Rectal smooth muscle tissue (tissue), 1 donor: ENCODE measurements around the gene ANKRD18A.
"Not testable (repeated sequence)": the region's sequence is repeated elsewhere in the genome, so short reads cannot be mapped to it uniquely, and the experiment has no call there.

ENCODE experiments used
- H3K27ac ChIP-seq: one replicate; pipeline ENCODE4 v1.7.0; 2013; ENCODE audit warnings: low read depth, low read length, inconsistent platforms
- H3K27me3 ChIP-seq: one replicate; pipeline ENCODE4 v1.7.0; 2013; ENCODE audit warnings: low read length; ENCODE audit not compliant: control insufficient read depth, insufficient read depth
- H3K36me3 ChIP-seq: one replicate; pipeline ENCODE4 v1.7.0; 2013; ENCODE audit warnings: low read length; ENCODE audit not compliant: control insufficient read depth, insufficient read depth
- H3K4me1 ChIP-seq: one replicate; pipeline ENCODE4 v1.7.0; 2013; ENCODE audit warnings: low read length; ENCODE audit not compliant: control insufficient read depth, insufficient read depth
- H3K4me3 ChIP-seq: one replicate; pipeline ENCODE4 v1.7.0; 2013; ENCODE audit warnings: low read length
- H3K9ac ChIP-seq: one replicate; pipeline ENCODE4 v1.7.0; 2013; ENCODE audit warnings: low read length

The ANKRD18A gene

GRCh38 chr9:38557746-38558145, 62.6 kb downstream of the ANKRD18A start:
- H3K27me3 ChIP-seq, H3K9ac ChIP-seq, H3K27ac ChIP-seq, H3K36me3 ChIP-seq, H3K4me3 ChIP-seq, H3K4me1 ChIP-seq: not testable (repeated sequence)

GRCh38 chr9:38554966-38555365, 65.4 kb downstream of the ANKRD18A start:
- not testable (repeated sequence) for H3K27me3 ChIP-seq, H3K36me3 ChIP-seq, H3K9ac ChIP-seq, H3K4me1 ChIP-seq, H3K4me3 ChIP-seq, H3K27ac ChIP-seq

- H3K27ac ChIP-seq, H3K36me3 ChIP-seq, H3K4me1 ChIP-seq, H3K27me3 ChIP-seq, H3K9ac ChIP-seq, H3K4me3 ChIP-seq: not testable (repeated sequence)
These were observed 67.4 kb downstream of the ANKRD18A start for GRCh38 chr9:38553019-38553418.

- not testable (repeated sequence) for H3K27me3 ChIP-seq, H3K4me1 ChIP-seq, H3K4me3 ChIP-seq, H3K36me3 ChIP-seq, H3K27ac ChIP-seq, H3K9ac ChIP-seq
These were observed 73.8 kb downstream of the ANKRD18A start for GRCh38 chr9:38546497-38547163.

- not testable (repeated sequence) for H3K4me1 ChIP-seq, H3K27ac ChIP-seq, H3K36me3 ChIP-seq, H3K9ac ChIP-seq, H3K4me3 ChIP-seq, H3K27me3 ChIP-seq
These were observed 79.9 kb downstream of the ANKRD18A start for GRCh38 chr9:38540535-38540934.

GRCh38 chr9:38529317-38529716, 91.1 kb downstream of the ANKRD18A start:
- Histone ChIP-seq H3K36me3 (no peaks in the 10 kb centered on the region), H3K27me3 (no peaks in the 10 kb centered on the region), H3K4me3 (no peak overlapping the region), H3K27ac (no peak overlapping the region), H3K4me1 (no peaks in the 10 kb centered on the region), H3K9ac (no peak overlapping the region)

- Histone ChIP-seq H3K27ac (no peak overlapping the region), H3K4me1 (no peaks in the 10 kb centered on the region), H3K27me3 (no peaks in the 10 kb centered on the region), H3K36me3 (no peaks in the 10 kb centered on the region), H3K9ac (no peak overlapping the region), H3K4me3 (no peak overlapping the region)
These were observed 92.9 kb downstream of the ANKRD18A start for GRCh38 chr9:38527503-38527902.

GRCh38 chr9:38526591-38526990, 93.8 kb downstream of the ANKRD18A start:
- Histone ChIP-seq H3K36me3 (no peaks in the 10 kb centered on the region), H3K4me3 (no peak overlapping the region), H3K27me3 (no peaks in the 10 kb centered on the region), H3K27ac (no peak overlapping the region), H3K4me1 (no peaks in the 10 kb centered on the region), H3K9ac (no peak overlapping the region)

- Histone ChIP-seq H3K4me3 (no peak overlapping the region), H3K27me3 (no peaks in the 10 kb centered on the region), H3K9ac (no peak overlapping the region), H3K4me1 (no peaks in the 10 kb centered on the region), H3K27ac (no peak overlapping the region), H3K36me3 (no peaks in the 10 kb centered on the region)
These were observed 97.3 kb downstream of the ANKRD18A start for GRCh38 chr9:38523121-38523520.

- Histone ChIP-seq H3K4me1 (no peaks in the 10 kb centered on the region), H3K36me3 (no peaks in the 10 kb centered on the region), H3K27me3 (no peaks in the 10 kb centered on the region), H3K9ac (no peak overlapping the region), H3K4me3 (no peak overlapping the region), H3K27ac (no peak overlapping the region)
These were observed 98.6 kb downstream of the ANKRD18A start for GRCh38 chr9:38521762-38522161.
